OCI-LY7 (cell line): ENCODE measurements around the gene FCRL2. TPM values are rescaled to one million over a fixed set of nuclear protein-coding genes. Genes with fewer than 3 reads are reported as not detected.

Source experiments
- BruUV-seq: library from RNA; stranded (reverse); fragments of 400-500 nt; replicated peaks from 2 replicates; lab custom pipeline; 2021; lab: Mats Ljungman, UMichigan
- CTCF ChIA-PET: fragments of 300-600 bp; sonication (Branson Sonifier 250); formaldehyde crosslinking; loops from one replicate; lab custom pipeline; 2022; ENCODE audit warnings: antibody characterized with exemption; ENCODE audit not compliant: unreplicated experiment; lab: Charles Lee
- POLR2A ChIA-PET: fragments of 300-600 bp; sonication (Branson Sonifier 250); formaldehyde crosslinking; loops from one replicate; lab custom pipeline; 2022; ENCODE audit warnings: antibody characterized with exemption; lab: Charles Lee
- DNase-seq: peaks from one replicate; pipeline ENCODE4 v3.0.0-alpha.2; 2015; ENCODE audit warnings: low spot score
- H2AFZ ChIP-seq: fragments of 200-600 bp; sonication (generic), shearing (Covaris generic); 2 replicates; pipeline ENCODE4 v1.6.1; 2014; ENCODE audit warnings: mild to moderate bottlenecking, antibody characterized with exemption, low read length, moderate library complexity
- H3K27ac ChIP-seq: fragments of 200-600 bp; sonication (generic); 2 replicates; pipeline ENCODE4 v1.5.1; 2014; ENCODE audit warnings: mixed run types, low read depth, mild to moderate bottlenecking, moderate library complexity, low read length, inconsistent platforms; ENCODE audit not compliant: poor library complexity, severe bottlenecking
- H3K36me3 ChIP-seq: fragments of 200-600 bp; sonication (generic); 2 replicates; pipeline ENCODE4 v1.6.1; 2014; ENCODE audit warnings: mild to moderate bottlenecking, antibody characterized with exemption, low read length, moderate library complexity, mixed read lengths; ENCODE audit not compliant: insufficient read depth
- H3K4me1 ChIP-seq: fragments of 200-600 bp; sonication (generic); 2 replicates; pipeline ENCODE4 v1.5.1; 2014; ENCODE audit warnings: mild to moderate bottlenecking, low read length; ENCODE audit not compliant: insufficient read depth, poor library complexity, severe bottlenecking
- H3K4me2 ChIP-seq: fragments of 200-600 bp; sonication (generic); 2 replicates; pipeline ENCODE4 v1.6.1; 2014; ENCODE audit warnings: mild to moderate bottlenecking, low read length
- H3K4me3 ChIP-seq: fragments of 200-600 bp; sonication (generic); 2 replicates; pipeline ENCODE4 v1.5.1; 2014; ENCODE audit warnings: mild to moderate bottlenecking, low read depth, low read length; ENCODE audit not compliant: poor library complexity, severe bottlenecking
- H3K79me2 ChIP-seq: fragments of 200-600 bp; sonication (generic); 2 replicates; pipeline ENCODE4 v1.6.1; 2016; ENCODE audit warnings: low read depth, mild to moderate bottlenecking, low read length, moderate library complexity, mixed read lengths; ENCODE audit not compliant: insufficient read depth
- H3K9me2 ChIP-seq: fragments of 200-600 bp; sonication (generic); 2 replicates; pipeline ENCODE4 v1.6.1; 2016; ENCODE audit warnings: mild to moderate bottlenecking, low read length, mixed read lengths; ENCODE audit not compliant: insufficient read depth
- H3K9me3 ChIP-seq: fragments of 200-600 bp; sonication (generic); 2 replicates; pipeline ENCODE4 v1.6.1; 2014; ENCODE audit warnings: mild to moderate bottlenecking, mixed run types, low read length, mixed read lengths
- H4K20me1 ChIP-seq: fragments of 200-600 bp; sonication (generic); 2 replicates; pipeline ENCODE4 v1.6.1; 2014; ENCODE audit warnings: mild to moderate bottlenecking, antibody characterized with exemption, low read length, moderate library complexity, mixed read lengths; ENCODE audit not compliant: insufficient read depth
- EZH2phosphoT487 ChIP-seq: fragments of 200-600 bp; sonication (generic); IDR thresholded peaks from 2 replicates; pipeline ENCODE4 v1.6.1; 2018; ENCODE audit warnings: low read depth, borderline replicate concordance, mild to moderate bottlenecking, mixed run types, antibody characterized with exemption, low read length, moderate library complexity, mixed read lengths
- intact Hi-C: fragments of 100-400 bp; cut with micrococcal nuclease; formaldehyde crosslinking; loops from one replicate; pipeline ENCODE4 v1.10.0; 2022; ENCODE audit not compliant: unreplicated experiment
- total RNA-seq, 2 experiments: library from RNA; depleted of rRNA in 1 of 2; stranded (reverse); fragments of >200 nt in 1 of 2; shearing (Covaris generic) in 1 of 2; gene quantifications; 2 replicates each; pipeline ENCODE4 v1.2.3, GENCODE V29; 2014 to 2022
- TF ChIP-seq, protein P1 (sequence below): fragments of 200-600 bp; sonication (generic); conservative IDR thresholded peaks from 2 replicates; pipeline ENCODE4 v1.5.1; 2014; ENCODE audit warnings: mild to moderate bottlenecking, antibody characterized with exemption, low read length, moderate library complexity, mixed read lengths

Gene FCRL2
- total RNA-seq, 2 experiments from 2014 or later, result 6.6 to 11.5 TPM

- peaks cover 43% of the 10 kb centered on the region for H3K4me1 ChIP-seq
- ChIA-PET CTCF (no interaction called here), POLR2A (no interaction called here)
- H3K36me3 ChIP-seq, result peaks cover 78% of the 10 kb centered on the region
- TF ChIP-seq EZH2phosphoT487, result no peak
- TF ChIP-seq, protein P1, sequence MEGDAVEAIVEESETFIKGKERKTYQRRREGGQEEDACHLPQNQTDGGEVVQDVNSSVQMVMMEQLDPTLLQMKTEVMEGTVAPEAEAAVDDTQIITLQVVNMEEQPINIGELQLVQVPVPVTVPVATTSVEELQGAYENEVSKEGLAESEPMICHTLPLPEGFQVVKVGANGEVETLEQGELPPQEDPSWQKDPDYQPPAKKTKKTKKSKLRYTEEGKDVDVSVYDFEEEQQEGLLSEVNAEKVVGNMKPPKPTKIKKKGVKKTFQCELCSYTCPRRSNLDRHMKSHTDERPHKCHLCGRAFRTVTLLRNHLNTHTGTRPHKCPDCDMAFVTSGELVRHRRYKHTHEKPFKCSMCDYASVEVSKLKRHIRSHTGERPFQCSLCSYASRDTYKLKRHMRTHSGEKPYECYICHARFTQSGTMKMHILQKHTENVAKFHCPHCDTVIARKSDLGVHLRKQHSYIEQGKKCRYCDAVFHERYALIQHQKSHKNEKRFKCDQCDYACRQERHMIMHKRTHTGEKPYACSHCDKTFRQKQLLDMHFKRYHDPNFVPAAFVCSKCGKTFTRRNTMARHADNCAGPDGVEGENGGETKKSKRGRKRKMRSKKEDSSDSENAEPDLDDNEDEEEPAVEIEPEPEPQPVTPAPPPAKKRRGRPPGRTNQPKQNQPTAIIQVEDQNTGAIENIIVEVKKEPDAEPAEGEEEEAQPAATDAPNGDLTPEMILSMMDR, result no peak
- no peak overlapping the region for H3K27ac ChIP-seq
- no peaks in the 10 kb centered on the region for H4K20me1 ChIP-seq
- BruUV-seq, result no TSS peak
- H3K4me2 ChIP-seq, result no peak overlapping the region
- H3K4me3 ChIP-seq, result no peak overlapping the region
- no peak for DNase-seq
- no peaks in the 10 kb centered on the region; the same call in 1 of the 2 replicates for H3K9me3 ChIP-seq
- no peak overlapping the region for H2AFZ ChIP-seq
- peaks cover 4% of the 10 kb centered on the region; the same call in 1 of the 2 replicates for H3K79me2 ChIP-seq
- intact Hi-C loops, result no loop called here
- no peaks in the 10 kb centered on the region for H3K9me2 ChIP-seq
Measured at GRCh38 chr1:157799996-157800395, 23.1 kb upstream of the FCRL2 start.

GRCh38 chr1:157798211-157798610 is 21.3 kb upstream of the FCRL2 start:
- peaks cover 14% of the 10 kb centered on the region for H3K9me3 ChIP-seq
- no TSS peak for BruUV-seq
- intact Hi-C loops, result no loop called here
- H3K36me3 ChIP-seq, result peaks cover 81% of the 10 kb centered on the region
- H3K27ac ChIP-seq, result no peak overlapping the region
- H3K79me2 ChIP-seq, result no peaks in the 10 kb centered on the region
- no peaks in the 10 kb centered on the region for H3K9me2 ChIP-seq
- no peak overlapping the region for H2AFZ ChIP-seq
- TF ChIP-seq, protein P1, result no peak
- no peak for TF ChIP-seq EZH2phosphoT487
- H3K4me3 ChIP-seq, result no peak overlapping the region
- peaks cover 25% of the 10 kb centered on the region for H3K4me1 ChIP-seq
- H3K4me2 ChIP-seq, result peak overlapping the region; percentile 38
- peak; percentile 58 for DNase-seq
- CTCF ChIA-PET, result no interaction called here
- no peaks in the 10 kb centered on the region for H4K20me1 ChIP-seq
- POLR2A ChIA-PET, result interaction anchor here (0.7 to 1.7 kb wide), 4 partner anchors 8 to 15 kb away, joined by 3 to 6 read pairs (median 3); no protein-coding TSS in a partner anchor

DNA sequence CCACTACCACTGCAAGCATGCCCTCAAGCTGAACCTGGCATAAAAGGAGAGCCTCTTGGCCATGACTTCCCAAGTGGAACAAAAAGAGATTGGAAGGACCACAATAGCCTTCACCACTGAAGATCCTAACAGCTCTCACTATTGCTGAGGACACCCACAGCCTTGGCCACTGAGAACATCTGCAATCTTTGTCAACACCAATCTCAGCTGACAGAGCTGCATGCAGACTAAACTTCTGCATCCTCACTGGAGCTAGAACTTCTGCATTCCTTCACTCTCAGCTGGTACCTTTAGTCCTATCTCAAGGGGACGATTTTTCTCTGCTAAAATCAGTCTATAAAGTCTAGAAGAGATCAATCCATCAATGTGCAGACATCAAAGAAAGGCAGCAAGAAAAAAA is 8.3 kb upstream of the FCRL2 start:
- CTCF ChIA-PET, result no interaction called here
- TF ChIP-seq, protein P1, result no peak
- no peak for TF ChIP-seq EZH2phosphoT487
- BruUV-seq, result no TSS peak
- H2AFZ ChIP-seq, result peak overlapping the region; percentile 2; the same call in 1 of the 2 replicates
- H3K4me2 ChIP-seq, result peak overlapping the region; percentile 68
- peak overlapping the region; percentile 71 for H3K27ac ChIP-seq
- DNase-seq, result peak; percentile 78
- no peaks in the 10 kb centered on the region for H3K79me2 ChIP-seq
- H3K9me2 ChIP-seq, result no peaks in the 10 kb centered on the region
- H3K4me1 ChIP-seq, result peaks cover 68% of the 10 kb centered on the region
- H3K9me3 ChIP-seq, result peaks cover 21% of the 10 kb centered on the region; the same call in 1 of the 2 replicates
- POLR2A ChIA-PET, result interaction anchor here (0.9 to 3.3 kb wide), 6 partner anchors 8 to 95 kb away, joined by 3 to 22 read pairs (median 4); partner anchors contain the start of gene FCRL2
- no peak overlapping the region for H3K4me3 ChIP-seq
- peaks cover 15% of the 10 kb centered on the region; the same call in 1 of the 2 replicates for H3K36me3 ChIP-seq
- intact Hi-C loops, result no loop called here
- H4K20me1 ChIP-seq, result no peaks in the 10 kb centered on the region
